A204.1 (cell line): ENCODE data around the gene TMEM242.
"Not testable (repeated sequence)": the region's sequence is repeated elsewhere in the genome, so short reads cannot be mapped to it uniquely, and the experiment has no call there.

Source experiments
- FAIRE-seq: peaks from 2 replicates; lab custom pipeline; 2012; peaks lifted over from hg19 to GRCh38; lab: Jason Lieb, UNC

The TMEM242 gene

DNA sequence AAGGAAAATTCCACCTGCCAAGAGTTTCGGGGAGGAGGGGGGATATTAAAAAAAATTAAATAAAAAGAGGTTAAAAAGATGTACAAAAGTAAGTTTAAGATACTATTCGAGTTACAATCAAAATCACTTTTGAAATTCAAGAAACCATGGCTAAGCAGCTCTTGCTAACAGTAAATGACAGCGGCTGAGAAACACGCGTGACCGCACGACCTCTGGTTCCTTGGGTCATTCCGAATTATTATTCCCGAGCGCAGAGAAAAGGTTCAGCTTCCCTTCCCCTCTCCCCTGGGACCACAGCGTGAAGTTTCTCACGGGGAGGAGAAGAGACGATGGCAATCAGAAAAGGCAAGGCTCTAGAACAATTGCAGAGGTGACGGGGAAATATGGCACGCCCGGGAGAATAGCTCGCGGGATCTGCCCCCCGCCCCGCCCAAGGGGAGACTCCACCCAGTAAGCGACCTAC is 496 bp downstream of the TMEM242 start:
- no peak for FAIRE-seq

DNA sequence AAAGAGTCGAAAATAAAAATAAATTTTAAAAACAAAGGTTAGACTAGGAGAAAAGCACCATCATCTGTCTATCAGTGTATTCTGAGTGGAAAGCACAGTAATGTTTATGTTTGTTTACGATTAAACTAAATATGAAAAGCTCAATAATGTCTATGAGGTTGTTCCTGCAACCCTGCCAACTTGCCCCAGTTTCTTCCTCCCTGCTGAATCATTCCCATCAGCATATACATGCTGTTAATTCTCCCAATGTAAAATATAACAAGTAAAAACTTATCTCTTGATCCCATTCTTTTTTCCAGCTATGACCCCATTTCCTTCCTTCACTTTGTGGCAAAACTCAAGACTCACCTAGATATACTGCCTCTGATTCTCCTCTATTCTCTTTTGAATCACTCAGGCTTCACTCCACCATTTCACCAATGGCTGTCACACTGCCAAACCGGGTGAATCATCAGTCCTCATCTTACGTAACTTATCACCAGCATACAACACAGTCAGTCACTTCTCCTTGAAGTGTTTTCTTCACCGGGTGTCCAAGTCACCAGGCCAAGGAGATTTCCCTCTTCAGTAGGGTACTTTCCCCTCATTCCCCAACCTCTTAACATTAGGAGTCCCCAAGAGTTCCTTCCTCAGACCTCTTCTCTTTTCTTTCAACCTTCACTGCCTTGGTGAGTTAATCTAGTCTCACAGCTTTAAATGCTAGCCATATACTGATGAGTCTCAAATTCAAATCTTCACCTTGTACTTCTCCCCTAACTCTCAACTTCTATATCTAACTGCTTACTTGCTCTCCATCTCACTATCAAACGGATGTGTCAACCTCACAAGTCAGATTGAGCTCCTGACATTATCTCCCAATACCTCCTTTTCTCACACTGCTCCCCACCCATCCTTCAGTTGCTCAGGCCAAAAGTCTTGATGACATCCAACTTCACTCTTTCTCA is 6.2 kb downstream of the TMEM242 start:
- no peak for FAIRE-seq

DNA sequence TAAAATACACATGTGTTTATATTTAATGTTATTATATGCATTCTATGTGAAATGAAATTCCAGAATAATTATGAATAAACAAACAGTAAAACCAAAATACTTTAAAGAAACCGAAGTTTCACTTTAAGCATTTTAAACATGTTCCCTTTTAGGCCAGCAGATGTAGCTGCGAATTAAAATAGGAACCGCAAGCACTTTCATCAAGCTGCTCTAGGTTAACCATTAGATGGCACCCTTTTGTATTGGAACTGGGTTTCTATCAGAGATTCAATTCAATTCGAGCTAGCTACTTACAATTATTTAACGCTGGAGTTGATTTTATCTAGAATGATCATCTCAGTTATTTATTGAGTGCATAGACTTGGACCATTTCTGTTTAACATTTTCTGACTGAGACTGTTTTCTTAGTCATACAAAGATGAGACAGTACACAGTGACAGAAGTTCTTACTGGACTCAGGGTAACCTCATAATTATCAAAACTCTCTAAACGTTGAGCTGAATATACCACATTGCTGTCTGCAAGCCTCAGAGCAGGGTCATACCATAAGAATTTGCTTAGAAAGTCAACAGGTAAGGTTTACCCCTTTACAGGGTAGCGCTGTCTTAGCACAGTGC is 8.5 kb downstream of the TMEM242 start:
- peak; percentile 37 for FAIRE-seq

DNA sequence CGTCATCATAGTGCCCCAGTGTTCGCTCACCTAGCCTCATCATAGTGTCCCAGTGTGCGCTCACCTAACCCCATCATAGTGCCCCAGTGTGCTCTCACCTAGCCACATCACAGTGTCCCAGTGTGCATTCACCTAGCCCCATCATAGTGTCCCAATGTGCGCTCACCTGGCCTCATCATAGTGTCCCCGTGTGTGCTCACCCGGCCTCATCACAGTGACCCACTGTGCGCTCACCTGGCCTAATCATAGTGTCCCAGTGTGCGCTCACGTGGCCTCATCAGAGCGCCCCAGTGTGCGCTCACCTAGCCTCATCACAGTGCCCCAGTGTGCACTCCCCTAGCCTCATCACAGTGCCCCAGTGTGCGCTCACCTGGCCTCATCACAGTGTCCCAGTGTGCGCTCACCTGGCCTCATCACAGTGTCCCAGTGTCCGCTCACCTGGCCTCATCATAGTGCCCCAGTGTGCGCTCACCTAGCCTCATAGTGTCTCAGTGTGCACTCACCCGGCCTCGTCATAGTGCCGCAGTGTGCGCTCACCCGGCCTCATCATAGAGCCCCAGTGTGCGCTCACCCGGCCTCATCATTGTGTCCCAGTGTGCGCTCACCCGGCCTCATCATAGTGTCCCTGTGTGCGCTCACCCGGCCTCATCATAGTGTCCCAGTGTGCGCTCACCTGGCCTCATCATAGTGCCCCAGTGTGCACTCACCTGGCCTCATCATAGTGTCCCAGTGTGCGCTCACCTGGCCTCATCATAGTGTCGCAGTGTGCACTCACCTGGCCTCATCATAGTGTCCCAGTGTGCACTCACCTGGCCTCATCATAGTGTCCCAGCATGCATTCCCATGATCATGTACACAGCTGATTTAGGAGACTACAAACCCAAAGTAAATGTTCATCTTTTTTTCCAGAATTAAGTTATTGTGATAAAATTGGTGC is 9.5 kb downstream of the TMEM242 start:
- no peak for FAIRE-seq

DNA sequence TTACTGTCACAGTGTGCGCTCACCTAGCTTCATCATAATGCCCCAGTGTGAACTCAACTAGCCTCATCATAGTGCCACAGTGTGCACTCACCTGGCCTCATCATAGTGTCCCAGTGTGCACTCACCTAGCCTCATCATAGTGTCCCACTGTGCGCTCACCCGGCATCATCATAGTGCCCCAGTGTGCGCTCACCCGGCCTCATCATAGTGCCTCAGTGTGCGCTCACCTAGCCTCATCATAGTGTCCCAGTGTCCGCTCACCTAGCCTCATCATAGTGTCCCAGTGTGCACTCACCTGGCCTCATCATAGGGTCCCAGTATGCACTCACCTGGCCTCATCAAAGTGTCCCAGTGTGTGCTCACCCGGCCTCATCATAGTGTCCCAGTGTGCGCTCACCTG is 10.6 kb downstream of the TMEM242 start:
- FAIRE-seq, result no peak

DNA sequence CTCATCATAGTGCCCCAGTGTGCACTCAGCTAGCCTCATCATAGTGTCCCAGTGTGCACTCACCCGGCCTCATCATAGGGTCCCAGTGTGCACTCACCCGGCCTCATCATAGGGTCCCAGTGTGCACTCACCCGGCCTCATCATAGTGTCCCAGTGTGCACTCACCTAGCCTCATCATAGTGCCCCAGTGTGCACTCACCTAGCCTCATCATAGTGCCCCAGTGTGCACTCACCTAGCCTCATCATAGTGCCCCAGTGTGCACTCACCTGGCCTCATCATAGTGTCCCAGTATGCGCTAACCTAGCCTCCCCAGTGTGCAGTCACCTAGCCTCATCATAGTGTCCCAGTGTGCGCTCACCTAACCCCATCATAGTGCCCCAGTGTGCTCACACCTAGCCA is 12.6 kb downstream of the TMEM242 start:
- FAIRE-seq, result not testable (repeated sequence)

DNA sequence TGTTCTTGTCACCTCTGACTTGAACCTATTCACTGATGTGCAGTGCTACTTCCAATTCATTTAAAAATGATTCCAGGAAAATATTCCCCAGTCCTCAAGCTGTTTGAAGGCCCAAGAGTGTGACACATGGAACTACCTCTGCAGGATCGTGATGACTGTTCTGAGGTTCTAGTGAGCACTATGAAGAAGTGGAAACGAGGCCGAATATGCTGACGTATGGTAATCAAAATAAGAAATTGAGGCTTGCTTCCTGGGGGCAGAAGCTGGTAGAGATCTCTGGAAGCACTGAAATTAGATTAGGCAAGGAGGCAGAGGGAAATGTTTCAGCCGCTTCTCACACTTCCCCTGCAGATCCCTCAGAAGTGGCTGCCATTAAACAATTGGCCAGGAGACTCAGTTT is 15.7 kb downstream of the TMEM242 start:
- no peak for FAIRE-seq

DNA sequence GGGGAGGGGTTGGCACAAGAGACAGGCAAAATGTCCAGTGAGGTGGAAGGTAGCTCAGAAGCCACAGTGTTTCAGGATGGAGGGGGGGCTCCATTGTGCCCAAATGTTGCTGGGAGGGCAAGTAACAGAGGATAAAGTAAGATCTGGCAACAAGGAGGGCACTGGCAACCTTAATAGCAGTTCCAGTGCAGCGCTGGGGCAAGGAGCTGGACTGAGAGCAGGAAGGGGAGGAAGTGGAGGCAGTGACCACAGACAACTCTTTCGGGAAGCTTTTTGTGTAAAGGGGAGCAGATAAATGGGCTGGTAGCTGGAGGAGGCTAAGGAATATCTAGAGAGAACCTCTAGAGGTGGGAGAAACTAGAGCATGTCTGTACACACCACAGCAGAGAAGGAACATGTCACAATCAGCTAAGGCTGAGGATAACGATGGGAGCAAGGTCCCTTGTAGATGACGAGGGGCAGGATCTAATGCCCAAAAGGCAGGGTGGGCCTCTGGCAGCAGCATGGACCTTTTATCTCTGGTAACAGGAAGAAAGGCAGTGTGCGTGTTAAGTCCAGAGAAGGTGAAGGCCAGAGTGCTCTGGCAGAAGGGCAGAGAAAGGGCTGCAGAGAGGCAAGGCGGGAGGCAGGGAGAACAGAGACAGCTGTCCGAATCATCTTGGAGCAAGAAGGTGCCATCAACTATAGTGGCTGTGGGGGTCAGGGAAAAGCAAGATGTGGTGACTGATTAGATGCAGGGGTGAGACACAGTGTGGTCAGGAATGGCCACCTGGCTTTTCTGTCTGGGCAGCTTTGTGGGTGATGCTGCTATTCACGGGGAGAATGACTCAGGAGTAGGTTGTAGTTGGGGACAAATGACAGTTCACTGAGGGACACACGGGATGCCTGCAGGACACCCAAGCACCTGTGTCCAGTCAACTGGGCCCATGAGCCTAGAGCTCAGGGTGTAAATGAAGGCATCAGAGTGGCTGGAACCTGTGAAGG is 17.4 kb downstream of the TMEM242 start:
- FAIRE-seq, result no peak

DNA sequence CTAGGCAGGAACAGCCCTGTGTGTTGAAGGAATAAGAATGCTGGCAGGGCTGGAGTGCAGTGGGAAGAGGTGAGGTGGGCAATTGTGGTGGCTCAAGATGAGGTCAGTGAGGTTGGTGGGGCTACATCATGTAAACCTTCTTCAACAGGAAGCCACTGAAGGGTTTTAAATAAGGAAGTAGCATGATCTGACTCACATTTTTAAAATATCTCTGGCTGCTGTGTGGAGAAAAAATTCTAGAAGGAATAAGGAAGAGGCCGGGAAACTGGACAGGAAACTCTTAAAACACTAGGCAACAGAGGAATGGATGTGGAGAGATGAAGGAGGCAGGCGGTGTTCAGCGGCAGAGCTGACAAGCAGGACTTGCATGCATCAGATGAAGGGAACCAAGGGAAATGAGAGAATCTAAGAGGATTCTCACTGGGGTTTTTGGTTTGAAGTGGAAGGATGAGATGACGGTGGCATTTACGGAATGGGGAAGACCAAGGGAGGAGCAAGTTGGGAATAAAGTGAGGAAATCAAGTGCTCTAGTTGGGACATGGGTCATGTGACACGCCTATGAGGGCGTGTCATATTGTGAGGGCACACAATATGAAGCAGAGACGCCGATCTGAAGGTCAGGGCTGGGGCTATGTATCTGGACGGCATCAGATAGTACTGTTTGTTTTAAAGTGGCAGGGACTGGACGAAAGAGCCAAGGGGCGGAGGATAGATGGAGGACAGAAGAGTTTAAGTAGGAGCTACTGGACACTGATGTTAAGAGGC is 18.2 kb downstream of the TMEM242 start:
- no peak for FAIRE-seq

DNA sequence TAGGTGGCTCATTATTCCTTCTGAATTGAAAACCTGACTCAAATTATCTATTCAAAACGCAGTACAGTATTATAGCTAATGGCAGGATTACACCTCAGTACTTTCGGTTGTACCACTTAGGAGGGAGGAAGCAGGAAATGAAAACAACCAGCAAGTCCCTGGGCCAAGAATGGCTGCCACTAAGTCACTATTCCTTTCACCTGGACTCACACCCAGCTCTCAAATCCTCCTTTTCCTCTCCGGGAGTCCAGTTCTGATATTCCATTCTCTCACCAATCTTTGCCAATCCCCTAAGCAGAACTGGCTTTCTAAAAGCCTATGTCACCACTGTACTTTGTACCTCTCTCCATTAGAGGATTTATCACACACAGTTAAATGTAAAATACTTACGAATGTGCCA is 20.6 kb downstream of the TMEM242 start:
- no peak for FAIRE-seq

DNA sequence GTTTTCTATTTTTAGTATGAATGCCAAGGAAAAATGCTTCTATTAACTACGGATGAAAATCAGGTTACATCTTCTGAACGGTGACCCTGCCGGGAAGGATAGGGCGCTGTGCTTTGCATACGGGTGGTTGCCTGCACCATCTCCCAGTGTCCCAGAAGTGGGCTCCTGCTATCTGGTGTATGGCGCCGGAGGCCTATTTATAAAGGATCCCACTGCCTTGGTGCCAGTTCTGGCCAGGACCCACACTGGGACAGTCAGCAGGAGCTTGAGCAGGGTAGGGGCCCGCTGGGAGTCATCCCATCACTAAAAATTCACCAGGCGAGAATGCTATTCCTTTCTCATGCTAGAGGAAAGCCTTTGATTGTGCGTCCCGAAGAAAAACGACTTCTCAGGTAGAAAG is 22.9 kb downstream of the TMEM242 start:
- FAIRE-seq, result no peak

DNA sequence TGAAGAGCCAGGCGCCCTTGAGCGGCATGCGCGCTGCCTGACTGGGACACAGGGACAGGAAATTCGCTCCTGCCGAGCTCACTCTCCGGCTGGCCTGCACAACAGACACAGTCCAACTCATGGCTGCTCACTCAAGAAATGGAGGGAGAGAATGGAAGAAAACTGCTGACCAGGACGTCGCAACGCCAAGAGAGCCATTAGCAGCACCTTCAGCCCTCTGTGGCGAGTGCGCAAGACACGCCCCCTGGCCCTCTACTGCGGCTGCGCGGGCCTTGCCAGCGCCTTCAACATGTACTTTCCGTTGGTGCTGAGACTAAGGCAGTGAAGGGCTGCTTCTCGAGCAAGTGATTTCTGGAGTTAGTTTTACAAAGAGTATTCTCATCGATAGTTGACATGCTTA is 23.3 kb downstream of the TMEM242 start:
- no peak for FAIRE-seq

DNA sequence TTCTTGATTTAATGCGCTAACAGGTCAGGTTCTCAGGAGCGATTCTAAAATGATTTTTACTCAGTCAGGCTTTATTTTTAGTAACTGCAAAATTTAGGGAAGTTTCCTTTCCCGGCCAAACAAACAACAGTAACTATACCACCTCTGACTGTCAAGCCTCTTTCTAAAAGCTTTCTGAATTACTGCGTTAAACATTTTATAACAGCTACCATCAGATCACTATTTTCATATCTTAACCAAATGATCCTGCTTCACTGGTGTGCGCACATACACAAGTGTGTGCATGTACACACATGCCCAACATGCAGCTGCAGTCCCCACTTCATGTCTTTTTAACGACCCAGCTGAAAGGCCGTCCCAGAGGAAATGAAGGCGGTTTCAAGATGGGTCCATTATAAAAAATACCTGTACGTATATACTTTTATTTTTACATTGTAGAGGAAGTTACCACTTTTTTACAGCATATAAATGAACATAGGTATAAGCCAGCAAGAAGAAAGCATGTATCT is 25.0 kb downstream of the TMEM242 start:
- no peak for FAIRE-seq

DNA sequence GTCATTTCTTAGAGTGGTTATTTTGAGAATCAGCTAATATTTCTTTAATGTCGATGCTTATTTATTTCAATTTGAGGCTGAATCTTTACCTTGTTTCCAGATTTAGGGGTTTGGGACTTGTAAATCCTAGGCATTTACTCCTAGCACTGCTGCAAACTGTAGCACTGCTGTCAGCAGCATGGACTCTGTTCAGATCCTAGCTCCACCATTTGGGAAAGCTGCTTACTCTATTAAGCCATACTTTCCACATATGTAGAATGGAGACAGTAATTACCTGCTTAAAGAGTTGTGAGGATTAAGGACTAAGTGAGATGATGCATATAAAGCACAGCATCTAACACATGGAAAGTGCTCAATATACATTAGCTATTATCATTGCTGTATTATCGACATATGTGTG is 28.7 kb downstream of the TMEM242 start:
- no peak for FAIRE-seq

DNA sequence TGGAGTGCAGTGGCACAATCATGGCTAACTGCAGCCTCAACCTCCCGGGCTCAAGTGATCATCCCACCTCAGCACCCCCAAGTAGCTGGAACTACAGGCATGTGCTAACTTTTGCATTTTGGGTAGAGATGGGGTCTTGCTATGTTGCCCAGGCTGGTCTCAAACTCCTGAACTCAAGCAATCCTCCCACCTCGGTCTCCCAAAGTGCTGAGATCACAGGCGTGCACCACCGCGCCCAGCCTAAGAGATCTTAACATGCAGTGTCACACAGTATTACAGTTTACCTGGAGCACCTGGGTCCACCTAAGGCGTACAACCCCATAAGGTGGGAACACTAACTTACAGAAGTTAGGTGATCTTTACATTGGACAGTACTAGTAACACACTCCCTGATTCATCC is 29.5 kb downstream of the TMEM242 start:
- no peak for FAIRE-seq

DNA sequence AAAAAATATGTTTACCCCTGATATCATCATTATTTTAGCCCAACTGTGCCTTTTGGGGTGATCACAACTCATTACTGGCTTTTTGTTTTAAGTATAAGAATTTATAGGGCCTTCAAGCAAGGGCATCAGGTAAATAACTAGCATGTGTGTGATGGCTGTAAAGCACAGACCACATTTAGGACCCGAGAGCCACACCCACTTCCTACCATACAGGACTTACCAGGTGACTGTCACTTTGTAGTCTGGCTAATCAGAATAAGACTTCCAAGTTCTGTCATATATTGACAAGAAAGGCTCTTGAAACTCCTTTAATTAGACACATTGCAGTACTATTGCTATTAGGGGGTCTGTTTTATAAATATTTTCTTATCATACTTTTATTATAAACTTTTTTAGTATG is 31.1 kb downstream of the TMEM242 start:
- no peak for FAIRE-seq

DNA sequence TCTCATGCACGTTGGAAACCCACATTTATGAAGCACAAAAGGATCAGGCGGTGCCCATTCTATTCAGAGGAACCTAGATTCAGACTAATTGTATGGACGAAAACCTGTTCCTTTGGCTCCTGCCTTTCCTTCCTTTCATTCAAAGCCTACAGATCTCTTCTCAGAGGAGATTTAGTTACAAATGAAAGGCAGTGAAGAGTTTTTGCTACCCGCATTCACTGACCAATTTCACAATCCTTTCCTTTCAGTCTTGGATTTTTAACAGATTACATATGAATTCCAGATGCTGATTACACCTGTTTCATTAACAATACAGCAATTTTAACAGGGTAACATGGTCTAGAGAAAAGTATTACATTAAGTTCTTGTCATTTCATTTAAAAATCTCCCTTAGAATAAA is 32.0 kb downstream of the TMEM242 start:
- no peak for FAIRE-seq

DNA sequence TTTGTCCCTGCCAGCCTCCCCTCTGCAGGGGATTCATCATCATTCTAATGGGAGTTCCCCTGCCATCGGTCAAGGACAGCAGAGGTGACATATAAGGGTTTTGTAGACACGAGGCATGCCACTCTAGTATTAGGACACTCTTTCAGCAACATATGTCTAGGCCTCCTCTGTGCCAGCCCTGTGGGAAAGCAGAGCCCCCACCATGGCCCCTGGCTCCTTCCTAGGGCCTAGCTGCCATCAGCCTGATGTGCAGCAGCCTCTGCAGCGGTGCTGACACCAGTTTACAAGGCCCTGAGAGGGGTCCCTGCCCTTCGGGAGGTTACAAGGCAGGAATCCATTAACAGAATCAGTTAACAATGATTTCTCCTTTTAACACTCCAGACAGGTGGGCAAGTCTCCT is 32.5 kb downstream of the TMEM242 start:
- no peak for FAIRE-seq

DNA sequence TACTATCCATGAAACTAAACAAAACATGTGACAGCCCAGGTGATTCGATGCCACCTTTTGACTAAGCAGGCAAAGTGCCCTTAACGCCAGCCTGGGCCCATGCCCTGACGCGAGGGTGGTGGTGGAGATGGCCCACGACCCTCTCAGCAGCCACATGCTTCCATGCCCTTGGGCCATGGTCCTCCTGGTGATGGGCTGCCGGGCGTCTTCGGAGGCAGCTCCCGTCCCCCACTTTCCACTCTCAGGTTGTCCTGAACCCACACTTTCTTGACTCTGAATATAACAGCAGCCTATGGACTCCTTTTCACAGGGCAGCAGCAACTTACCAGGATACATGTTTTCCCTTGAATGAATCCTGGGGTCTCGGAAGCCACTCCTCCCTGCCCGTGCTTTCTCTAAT is 33.6 kb downstream of the TMEM242 start:
- no peak for FAIRE-seq

DNA sequence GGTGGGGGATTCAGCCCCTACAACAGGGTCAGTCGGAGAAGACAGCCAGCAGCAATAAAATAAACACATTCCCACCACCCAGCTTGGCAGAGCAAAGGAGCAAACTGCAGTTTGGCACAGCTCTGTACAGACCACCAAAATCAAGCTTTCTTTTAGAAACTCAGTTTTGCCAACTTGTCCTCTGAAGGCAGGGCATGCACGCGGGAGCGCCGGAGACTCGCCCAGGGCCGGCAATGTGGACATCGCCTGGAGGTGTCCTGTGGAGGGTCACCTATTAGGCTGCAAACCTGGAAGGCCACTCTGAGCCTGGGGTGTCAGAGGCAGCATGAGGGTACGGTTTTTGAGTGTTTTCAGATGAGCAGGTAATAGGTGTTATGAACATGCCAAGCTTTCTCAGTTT is 34.7 kb downstream of the TMEM242 start:
- FAIRE-seq, result no peak
